Glomerular visceral epithelial cell (primary cell): ENCODE data around the gene TOR1AIP2.
"Not testable (repeated sequence)": the region's sequence is repeated elsewhere in the genome, so short reads cannot be mapped to it uniquely, and the experiment has no call there.

Source experiments
- DNase-seq: peaks from one replicate; pipeline ENCODE4 v3.0.0-alpha.2; 2016; ENCODE audit errors: extremely low spot score

Gene TOR1AIP2

DNA sequence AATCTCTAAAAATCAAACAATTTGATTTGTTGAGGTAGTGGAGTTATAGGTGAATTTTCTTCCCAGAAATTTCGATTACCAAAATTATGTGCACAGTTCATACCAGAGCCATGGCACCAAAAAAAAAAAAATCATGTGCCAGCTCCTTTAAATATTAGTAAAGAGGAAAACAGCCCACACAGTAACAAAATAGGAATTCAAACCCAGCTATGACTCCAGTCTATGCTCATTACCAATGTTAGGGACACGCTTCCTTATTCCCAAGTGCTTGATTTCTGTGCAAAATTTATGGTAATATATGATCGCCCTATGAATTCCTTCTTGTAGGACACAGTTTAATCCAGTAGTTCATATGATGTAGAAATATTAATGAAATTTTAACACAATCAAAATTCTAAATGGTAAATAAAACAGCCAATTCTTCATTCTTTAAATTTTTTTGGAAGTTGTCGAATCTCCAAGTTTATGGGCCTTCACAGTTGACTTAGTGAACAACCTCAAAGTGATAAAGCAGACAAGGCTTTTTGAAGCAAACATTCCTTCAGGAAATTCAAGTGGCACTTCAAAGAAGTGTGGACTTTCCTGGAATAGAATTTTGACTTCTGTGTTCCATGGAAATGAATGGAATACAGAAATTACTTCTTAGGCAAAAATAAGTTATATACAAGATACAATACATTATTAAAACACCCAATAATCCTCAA lies 1.9 kb downstream of the TOR1AIP2 start:
- no peak for DNase-seq

DNA sequence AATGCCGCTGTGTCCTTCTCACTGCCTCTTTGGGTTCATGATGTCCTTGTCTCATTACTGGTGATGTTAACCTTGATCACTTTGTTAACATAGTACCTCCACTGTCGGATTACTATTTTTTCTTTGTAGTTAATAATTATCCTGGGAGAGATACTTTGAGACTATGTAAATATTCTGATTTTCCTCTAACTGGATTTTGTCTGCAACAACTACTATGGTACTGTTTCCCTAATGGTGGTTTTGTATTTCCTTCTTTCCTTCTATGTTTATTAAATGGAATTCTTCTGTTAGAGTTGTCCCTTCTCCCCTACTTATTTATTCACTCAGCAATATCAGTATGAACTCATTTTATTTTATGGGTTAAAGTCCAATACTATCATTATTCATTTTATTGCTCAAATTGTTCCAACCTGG lies 4.2 kb downstream of the TOR1AIP2 start:
- no peak for DNase-seq

DNA sequence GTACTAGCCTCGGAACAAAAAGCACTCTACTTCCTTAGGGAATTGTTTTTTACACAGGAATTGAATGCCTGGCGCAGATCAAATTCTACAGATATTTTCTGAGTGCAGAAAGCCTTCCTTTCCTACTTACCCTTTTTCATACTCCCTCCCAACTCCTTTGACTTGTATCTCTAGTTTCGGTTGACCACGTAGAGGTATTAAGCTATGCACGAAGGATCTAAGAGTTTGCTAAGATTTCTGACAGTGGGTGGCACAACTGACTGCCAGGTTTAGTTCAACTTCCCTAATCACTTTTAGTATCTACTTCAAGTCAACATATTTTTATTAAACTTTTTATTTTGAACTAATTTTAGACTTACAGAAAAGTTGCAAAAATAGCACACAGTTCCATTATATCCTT lies 5.0 kb downstream of the TOR1AIP2 start:
- no peak for DNase-seq

DNA sequence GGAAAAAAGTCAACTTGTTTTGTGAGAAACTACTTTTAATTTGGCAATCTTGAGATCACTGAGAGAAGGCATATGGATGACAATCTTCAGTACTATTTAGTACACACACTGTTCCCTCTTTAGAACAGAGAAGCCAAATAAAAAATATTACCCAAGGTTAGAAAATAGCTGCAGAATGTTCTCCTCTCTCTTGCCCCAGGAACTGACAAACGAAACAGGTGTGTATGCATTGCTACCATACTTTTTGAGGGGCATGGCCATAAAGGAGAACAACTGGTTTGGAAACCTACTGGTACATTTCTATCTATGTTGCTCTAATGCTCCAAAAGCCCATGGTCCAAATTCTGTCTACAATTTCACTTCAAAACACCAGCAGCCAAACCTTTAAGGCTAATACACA lies 5.7 kb downstream of the TOR1AIP2 start:
- no peak for DNase-seq

DNA sequence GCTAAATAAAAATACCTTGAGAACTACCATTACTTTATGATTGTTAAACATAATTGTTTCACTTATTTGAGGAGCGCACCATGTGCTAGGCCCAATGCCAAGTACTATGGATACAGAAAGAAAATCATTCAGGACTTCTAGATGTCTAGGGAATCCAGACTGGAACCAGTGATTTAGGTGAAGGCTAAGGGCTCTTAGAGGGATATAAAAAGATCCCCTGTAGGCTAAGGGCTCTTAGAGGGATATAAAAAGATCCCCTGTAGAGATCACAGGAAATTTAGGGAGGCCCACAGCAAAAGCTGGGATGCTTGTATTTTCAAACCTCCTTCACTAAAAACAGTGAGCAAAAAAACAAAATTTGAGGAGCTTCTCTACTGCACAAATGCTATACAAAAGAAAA lies 6.7 kb downstream of the TOR1AIP2 start:
- no peak for DNase-seq

DNA sequence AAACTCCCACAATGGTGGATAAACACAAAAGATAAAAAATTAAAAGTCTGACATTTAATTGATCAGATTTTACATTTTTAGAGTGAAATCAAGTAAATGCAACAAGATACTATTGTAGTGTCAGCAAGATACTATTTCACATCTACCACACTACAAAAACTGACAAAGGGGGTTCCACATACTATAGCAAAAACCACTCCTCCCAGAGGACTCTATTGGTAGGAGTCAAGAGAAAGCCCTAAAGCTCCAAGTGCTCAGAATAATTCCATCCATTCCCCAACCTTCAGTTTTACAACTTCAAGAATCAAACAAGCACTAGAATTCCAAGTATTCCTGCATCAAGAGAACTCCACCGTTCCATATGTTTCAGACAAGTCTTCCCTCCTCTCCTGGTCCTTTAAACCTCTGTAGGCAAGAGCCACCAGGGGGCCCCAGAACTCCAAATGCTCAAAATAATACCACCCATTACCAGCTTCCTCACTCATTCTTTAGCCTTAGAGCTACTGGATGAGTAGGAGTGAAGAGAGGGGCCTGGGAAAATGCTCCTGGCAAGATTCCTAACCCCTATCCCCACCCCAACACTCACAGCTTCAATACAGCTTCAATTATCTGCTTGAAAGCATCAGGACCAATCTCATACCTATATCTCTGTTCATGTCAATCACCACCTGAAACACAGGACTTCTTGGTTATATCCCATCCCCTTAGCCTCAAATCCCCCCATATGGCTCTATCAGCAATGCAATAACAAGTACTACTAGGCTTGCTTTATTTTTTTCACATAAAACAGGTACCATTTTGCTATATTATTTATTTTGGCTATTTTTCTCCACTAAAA lies 9.9 kb downstream of the TOR1AIP2 start:
- peak; percentile 56 for DNase-seq

DNA sequence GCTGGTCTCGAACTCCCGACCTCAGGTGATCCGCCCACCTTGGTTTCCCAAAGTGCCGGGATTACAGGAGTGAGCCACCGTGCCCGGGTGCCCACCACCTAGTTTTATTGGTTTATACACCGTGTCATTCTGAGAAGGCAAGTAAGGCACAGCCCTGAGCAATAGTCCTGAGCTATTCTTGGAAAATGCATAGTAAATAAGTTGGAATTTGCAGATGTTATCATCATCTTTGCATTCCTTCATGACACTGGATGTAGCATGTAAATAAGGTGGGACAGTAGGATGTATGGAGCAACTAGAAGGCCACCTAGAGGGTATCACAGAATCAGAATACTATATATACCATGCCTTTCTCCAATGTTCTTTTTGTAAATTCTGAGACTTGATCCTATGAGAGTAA lies 11.0 kb downstream of the TOR1AIP2 start:
- DNase-seq: no peak

DNA sequence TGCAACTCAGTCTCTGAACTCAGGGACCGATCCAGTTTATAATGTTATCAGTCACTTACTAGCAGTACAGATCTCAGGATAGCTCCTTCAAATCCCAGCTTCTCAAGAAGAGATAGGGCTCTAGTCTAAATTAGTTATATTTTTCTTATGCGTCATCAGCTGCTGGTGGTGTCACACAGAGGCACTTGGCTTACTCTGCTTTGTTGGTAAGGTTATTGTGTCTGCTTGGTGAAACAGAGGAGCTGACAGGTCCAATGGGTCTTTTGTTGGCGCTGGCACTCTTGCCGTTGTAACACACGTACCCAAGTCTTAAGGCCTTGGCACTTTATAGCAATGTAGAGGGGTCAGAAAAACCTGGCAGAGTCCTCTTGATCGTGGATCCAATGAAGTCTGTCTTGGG lies 12.2 kb downstream of the TOR1AIP2 start:
- no peak for DNase-seq

DNA sequence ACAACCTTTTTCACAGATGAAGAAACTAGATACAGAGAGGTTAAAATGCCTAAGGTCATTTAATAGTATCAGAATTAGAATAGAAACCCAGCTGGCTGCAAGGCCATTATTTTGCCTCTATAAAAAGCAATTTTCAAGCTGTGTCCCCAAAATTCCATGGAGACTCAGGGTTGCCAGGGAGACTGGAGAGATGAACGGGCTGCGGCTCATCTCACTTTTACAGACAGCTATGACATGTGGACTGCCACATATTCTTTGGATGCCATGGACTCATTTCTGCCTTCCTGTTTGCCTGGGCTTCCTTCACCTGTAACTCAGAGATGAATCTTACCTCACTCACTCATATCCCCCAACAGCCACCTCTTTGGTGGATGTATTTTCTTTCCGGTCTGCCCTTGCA lies 17.0 kb downstream of the TOR1AIP2 start:
- no peak for DNase-seq

DNA sequence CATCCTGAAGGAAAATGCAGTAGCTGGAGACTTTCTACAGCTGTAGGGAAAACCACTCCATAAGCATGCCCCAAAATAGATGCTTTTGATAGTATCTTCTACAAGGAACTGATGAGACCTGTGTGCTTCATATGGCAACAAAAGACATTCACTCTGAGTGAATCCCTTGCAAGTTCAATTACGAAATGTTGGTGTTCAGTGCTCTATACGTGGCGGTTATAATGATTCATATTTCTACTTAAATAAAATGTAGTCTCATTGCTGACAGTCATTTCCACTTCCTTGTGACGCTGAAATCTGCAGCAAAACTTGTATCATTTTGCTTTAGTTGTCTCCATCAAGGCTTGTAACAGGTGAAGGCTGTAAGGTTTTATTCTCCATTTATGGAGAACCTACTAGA lies 20.6 kb downstream of the TOR1AIP2 start:
- no peak for DNase-seq

DNA sequence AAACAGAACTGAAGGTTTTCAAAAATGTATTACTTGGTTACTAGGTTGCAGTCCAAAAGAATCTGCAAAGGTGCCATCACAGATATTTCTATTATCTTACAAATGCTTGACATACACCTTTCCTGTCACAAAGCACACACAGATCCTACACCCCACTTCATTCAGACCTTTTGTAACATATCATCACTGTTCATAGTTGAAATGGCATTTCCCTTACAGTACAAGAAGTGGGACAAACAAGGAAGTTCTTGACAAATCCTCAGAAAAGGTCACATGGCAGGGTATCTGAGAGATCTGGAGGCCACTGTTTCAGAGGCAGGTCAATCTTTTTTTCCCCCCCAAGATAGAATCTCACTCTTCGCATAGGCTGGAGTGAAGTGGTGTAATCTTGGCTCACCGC lies 21.3 kb downstream of the TOR1AIP2 start:
- DNase-seq: no peak

DNA sequence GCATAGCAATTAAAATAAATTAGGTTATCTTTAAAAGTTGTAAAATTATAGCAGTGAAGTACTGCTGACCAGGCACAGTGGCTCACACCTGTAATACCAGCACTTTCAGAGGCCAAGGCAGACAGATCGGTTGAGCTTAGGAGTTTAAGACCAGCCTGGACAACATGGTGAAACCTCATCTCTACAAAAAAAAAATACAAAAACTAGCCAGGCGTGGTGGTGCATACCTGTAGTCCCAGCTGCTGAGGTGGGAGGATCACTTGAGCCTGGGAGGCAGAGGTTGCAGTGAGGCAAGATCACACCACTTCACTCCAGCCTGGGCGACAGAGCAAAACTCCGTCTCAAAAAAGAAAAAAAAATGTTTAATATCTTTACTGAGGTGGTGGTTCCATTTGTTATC lies 21.8 kb downstream of the TOR1AIP2 start:
- not testable (repeated sequence) for DNase-seq

DNA sequence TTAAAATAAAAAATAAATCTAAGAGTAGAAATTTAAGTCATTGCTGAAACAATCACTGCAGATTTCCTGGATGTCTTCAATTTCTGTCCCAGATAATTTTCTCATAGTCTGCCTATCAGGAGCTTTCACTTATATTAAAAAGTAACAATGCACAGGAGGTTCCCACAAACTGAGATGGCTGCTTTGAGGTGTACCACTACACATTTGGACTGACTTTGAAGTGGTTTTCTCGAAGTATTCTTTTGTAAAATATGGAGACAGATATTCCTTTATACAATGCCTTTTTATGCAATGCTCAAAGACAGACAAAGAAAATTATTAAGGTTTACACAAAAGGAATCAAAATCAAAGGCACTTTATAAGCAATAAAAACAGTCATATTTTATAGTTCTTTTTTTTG lies 24.5 kb downstream of the TOR1AIP2 start:
- no peak for DNase-seq

DNA sequence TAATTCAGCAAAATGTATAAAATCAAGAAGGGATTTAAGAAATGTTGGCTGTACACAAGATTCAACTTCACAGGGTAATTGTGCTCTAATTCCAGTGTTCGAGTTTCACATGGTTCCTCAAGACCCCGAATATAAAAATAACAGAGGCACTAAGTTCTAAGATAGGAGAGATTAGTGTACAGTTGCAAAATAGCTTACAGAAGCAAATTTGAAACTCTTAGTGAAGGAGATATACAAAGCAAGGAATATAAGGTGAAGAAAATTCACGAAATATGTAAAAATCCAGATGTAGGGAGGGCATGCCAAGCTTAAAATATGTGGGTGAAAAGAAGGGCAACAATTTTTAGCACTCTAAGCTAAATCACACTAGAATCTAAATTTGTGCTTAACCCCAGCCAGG lies 29.4 kb downstream of the TOR1AIP2 start:
- DNase-seq: no peak

DNA sequence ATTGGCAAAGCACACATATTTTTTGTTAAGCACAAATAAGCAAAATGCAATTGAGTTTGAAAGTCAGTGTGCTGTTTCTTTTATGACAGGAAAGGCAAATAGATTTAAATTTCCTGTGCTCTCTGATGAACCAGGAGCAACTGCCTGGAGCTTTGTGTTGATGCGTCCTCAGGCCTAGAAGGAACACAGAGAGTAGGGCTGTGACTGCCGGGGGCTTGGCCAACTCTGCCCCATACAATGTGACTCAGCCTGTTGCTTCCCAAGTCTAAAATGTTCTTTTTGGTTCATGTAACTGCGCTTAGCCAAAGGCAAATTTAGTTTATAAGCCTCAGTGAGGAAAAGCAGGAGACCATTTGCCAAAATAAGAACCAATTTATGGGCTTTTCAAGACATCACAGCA lies 37.5 kb downstream of the TOR1AIP2 start:
- DNase-seq: no peak

DNA sequence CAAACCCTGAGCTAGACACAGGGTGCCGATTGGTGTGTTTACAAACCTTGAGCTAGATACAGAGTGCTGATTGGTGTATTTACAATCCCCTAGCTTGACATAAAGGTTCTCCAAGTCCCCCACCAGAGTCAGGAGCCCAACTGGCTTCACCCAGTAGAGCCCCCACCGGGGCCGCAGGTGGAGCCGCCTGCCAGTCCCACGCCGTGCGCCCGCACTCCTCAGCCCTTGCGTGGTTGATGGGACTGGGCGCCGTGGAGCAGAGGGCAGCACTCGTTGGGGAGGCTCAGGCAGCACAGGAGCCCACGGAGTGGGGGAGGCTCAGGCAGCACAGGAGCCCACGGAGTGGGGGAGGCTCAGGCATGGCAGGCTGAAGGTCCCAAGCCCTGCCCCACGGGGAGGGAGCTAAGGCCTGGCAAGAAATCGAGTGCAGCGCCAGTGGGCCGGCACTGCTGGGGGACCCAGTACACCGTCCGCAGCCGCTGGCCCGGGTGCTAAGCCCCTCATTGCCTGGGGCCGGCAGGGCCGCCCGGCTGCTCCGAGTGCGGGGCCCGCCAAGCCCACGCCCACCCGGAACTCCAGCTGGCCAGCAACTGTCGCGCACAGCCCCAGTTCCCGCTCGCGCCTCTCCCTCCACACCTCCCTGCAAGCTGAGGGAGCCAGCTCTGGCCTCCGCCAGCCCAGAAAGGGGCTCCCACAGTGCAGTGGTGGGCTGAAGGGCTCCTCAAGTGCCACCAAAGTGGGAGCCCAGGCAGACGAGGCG lies 40.7 kb downstream of the TOR1AIP2 start:
- DNase-seq: not testable (repeated sequence)

DNA sequence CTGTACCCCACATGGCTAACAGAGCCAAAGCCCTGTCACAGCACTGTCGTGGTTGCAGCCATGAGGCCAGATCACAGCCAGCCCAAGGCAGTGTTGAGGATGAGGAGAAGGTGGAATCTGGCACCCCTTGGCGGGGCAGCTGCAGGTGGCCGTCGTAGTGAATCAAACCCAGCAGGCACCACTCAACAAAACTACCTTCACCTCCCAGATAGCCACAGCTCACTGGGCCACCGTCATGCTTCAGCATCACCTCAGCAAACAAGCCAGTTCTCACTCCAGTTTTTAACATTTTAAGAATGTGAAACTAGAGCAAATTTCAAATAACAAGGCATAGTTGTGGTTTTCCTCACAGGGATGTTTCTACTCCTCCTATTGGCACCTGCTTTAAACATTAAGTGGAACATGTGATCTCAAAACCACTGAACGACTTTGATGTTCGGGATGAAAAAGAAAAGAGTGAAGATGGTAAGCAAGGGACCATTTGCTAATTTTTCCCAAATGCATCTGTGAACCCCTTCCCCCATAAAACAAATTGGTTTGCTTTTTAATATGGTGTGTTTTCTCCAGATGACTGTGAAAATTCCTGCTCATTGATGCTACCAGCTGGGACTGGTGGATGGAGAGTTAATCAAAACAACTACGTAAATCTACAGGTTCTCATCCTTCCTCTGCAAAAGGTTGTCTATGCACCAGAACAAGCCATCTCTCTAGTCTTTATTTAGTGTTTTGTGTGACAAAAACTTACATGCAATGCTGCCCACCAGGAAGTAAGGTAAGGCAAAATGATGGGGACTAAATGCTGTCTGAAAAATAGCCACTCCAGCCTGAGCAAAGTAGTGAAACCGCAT lies 45.5 kb downstream of the TOR1AIP2 start:
- peak; percentile 70 for DNase-seq

DNA sequence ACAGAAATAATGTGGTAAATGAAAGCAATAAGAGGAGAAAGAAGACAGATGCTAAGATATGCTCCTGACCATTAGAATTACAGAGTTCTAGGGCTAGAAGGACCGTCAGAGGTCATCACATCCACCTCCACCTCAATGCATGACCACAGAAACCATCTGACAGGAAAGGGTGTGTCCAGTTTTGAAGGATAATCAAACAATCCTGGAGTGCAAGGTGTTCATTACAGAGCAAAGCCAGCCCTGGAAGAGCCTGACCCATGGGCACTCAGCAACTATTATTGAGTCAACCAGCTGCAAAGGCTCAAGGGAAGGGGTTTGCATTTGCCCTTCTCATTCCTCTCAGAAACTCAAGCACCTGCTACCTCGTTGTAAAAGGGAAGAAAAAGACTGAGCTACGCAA lies 46.4 kb downstream of the TOR1AIP2 start:
- DNase-seq: no peak

DNA sequence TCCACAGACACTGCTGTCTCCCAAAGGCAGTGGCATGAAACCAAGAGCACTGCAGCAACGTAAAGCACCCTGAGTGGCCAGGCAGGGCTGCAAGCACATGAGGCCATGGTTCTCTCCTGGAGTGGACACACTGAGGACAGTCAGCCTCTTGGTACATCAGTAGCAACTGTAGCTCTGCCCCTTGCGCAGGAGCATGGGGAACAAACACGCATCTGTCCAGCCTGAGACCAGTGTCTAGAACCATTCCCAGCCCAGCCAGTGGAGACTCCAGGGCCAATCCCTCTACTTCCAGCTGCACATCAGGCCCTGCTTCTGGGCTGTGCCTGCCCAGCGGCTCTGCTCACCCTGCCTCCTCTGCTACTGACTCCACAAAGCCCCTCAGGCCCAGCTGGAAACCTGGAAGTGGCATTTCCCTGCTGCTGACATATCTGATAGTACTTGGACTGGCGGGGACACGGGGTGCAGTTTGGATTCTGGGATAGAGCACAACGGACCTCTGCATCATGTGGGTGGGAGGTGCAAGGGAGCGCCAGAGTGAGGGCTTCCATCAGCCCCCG lies 49.0 kb downstream of the TOR1AIP2 start:
- DNase-seq: no peak

DNA sequence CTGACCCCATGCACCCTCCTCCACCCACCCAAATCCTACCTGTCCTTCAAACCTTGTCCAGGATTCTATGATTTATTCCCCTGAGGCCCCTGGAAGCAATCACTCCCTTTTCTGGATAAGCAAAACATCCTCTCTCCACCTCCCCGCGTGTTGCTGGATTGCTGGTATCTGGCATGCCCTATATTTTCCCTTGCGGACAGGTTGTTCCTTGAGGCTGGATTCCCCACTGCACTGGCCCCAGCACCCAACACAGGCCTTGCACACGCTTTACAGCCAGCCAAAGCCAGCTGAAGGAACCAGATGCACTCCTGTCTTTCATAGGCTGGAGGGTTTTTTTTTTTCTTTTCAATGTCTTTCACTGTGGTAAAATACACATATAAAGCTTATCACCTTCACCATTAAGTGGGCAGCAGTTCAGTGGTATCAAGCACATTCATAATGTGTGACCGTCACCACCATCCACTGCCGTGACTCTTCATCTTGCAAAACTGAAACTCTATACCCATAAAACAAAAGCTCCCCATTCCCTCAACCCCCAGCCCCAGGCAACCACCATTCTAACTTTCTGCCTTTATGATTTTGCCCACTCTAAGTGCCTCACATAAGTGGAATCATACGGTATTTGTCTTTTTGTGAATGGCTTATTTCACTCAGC lies 50.9 kb downstream of the TOR1AIP2 start:
- DNase-seq: no peak
